Duodenal mucosa (tissue), 2 donors: ENCODE measurements around the gene EMX2.

Experiments
- H3K27ac ChIP-seq: one replicate; pipeline ENCODE4 v1.7.0; 2013; ENCODE audit warnings: low read depth, low read length
- H3K27me3 ChIP-seq, 2 donors: one replicate each; pipeline ENCODE4 v1.7.0; 2013; ENCODE audit warnings: low read length in 2 of 2, control low read depth in 1 of 2; ENCODE audit not compliant: insufficient read depth in 2 of 2, control insufficient read depth in 1 of 2
- H3K36me3 ChIP-seq, 2 donors: one replicate each; pipeline ENCODE4 v1.7.0; 2013; ENCODE audit warnings: low read length in 2 of 2, control low read depth in 1 of 2; ENCODE audit not compliant: insufficient read depth in 2 of 2, control insufficient read depth in 1 of 2
- H3K4me1 ChIP-seq, 2 donors: one replicate each; pipeline ENCODE4 v1.7.0; 2013; ENCODE audit warnings: low read length in 2 of 2, control low read depth in 1 of 2; ENCODE audit not compliant: insufficient read depth in 2 of 2, control insufficient read depth in 1 of 2
- H3K4me3 ChIP-seq, 2 donors: one replicate each; pipeline ENCODE4 v1.7.0; 2013; ENCODE audit warnings: low read length in 2 of 2, low read depth in 1 of 2
- H3K9ac ChIP-seq, 2 donors: one replicate each; pipeline ENCODE4 v1.7.0; 2013; ENCODE audit warnings: low read length in 2 of 2, low read depth in 1 of 2
- H3K9me3 ChIP-seq, 2 donors: one replicate each; pipeline ENCODE4 v1.7.0; 2013; ENCODE audit warnings: low read length in 2 of 2, control low read depth in 1 of 2; ENCODE audit not compliant: control insufficient read depth in 1 of 2

Gene EMX2

DNA sequence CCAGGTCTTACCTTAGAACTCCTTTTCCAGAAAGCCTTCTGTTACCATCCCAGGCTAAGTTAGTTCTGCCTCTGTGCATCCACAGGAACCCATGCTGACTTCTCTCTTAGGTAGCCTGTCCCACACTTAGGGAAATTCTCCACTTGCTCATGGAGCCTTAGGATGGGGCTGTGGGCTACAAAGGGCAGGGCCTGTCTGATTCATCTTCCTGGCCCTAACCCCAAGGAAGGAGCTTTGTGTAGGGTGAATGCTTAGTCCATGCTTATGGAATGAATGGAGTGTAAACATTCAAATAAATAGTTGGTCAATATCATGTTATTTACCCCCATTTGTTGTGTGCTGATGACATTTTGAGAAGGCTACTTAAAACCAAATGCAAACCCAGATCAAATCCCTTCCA, 54.7 kb downstream of the EMX2 start:
- peaks cover 4 to 6% of the 10 kb centered on the region in 2 donors for H3K27me3 ChIP-seq
- no peak overlapping the region for H3K27ac ChIP-seq
- no peaks in the 10 kb centered on the region for H3K36me3 ChIP-seq
- H3K4me1 ChIP-seq, result no peaks in the 10 kb centered on the region
- H3K4me3 ChIP-seq, result no peak overlapping the region
- H3K9ac ChIP-seq, result no peak overlapping the region
- no peaks in the 10 kb centered on the region for H3K9me3 ChIP-seq
